ENCODE data around the gene CCDC170. TPM values are rescaled to one million over a fixed set of nuclear protein-coding genes. Genes with fewer than 3 reads are reported as not detected.

The CCDC170 gene
- total and polyA plus RNA-seq, 2 experiments from 2014 or later, result 0.03 TPM; not detected in 1

- no peak overlapping the region for H3K27ac ChIP-seq
- no peak overlapping the region for H3K4me3 ChIP-seq
- H3K36me3 ChIP-seq, result no peaks in the 10 kb centered on the region
- TF ChIP-seq, protein P1, sequence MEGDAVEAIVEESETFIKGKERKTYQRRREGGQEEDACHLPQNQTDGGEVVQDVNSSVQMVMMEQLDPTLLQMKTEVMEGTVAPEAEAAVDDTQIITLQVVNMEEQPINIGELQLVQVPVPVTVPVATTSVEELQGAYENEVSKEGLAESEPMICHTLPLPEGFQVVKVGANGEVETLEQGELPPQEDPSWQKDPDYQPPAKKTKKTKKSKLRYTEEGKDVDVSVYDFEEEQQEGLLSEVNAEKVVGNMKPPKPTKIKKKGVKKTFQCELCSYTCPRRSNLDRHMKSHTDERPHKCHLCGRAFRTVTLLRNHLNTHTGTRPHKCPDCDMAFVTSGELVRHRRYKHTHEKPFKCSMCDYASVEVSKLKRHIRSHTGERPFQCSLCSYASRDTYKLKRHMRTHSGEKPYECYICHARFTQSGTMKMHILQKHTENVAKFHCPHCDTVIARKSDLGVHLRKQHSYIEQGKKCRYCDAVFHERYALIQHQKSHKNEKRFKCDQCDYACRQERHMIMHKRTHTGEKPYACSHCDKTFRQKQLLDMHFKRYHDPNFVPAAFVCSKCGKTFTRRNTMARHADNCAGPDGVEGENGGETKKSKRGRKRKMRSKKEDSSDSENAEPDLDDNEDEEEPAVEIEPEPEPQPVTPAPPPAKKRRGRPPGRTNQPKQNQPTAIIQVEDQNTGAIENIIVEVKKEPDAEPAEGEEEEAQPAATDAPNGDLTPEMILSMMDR (IDR thresholded peaks at IDR 0.05; ENCODE audit: low read depth, low read length), result no peak
- no peaks in the 10 kb centered on the region for H3K4me1 ChIP-seq (ENCODE audit: low read depth)
- H3K27me3 ChIP-seq, result no peaks in the 10 kb centered on the region
- H3K9me3 ChIP-seq (ENCODE audit: low read depth), result no peaks in the 10 kb centered on the region
- no peak for DNase-seq (ENCODE audit: low read depth in 1 of 2, low spot score in 1 of 2)
Measured at GRCh38 chr6:151632415-151632987, 138.7 kb downstream of the CCDC170 start.

DNA sequence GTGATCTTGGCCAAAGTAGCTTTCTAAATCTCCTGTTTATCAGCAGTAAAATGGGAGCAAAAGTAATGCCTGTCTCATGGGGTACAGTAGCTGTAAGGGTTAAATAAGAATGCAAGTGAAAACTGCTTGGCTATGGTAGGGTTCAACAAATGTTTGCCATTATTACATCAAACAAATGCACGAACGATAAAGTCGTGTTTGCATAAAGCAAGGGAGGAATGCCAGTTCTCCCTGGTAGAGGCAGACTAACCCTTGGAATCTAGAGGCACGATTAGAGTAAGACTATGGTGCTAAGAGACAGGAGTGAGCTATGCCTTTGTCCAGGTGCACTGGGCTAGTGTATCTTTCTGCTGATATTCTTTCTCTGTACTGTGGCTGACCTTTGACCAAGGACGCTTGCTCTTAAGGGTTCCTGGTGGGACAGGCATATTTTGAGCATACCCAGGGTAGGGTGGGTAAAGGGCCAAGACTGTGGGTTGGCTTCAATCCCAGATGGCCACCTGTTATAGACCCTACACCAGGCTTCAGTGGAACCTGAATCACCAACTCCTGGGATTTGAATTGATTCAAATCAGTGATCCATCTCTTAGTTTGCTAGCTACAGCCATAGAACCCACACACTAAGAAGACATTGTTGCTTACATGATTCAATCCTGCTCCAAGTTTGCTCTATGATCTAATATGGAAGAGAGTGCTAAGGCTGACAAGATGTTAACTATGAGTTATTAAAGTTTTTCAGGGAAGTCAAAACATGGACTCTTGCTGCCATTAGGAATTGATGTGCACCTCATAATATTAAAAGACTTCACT is 139.9 kb downstream of the CCDC170 start:
- no peak overlapping the region for H3K27ac ChIP-seq
- H3K4me3 ChIP-seq, result no peak overlapping the region
- DNase-seq (ENCODE audit: low read depth in 1 of 2, low spot score in 1 of 2), result no peak
- H3K9me3 ChIP-seq (ENCODE audit: low read depth), result no peaks in the 10 kb centered on the region
- no peaks in the 10 kb centered on the region for H3K27me3 ChIP-seq
- H3K4me1 ChIP-seq (ENCODE audit: low read depth), result no peaks in the 10 kb centered on the region
- no peaks in the 10 kb centered on the region for H3K36me3 ChIP-seq
- TF ChIP-seq, protein P1 (IDR thresholded peaks at IDR 0.05; ENCODE audit: low read depth, low read length), result no peak

DNA sequence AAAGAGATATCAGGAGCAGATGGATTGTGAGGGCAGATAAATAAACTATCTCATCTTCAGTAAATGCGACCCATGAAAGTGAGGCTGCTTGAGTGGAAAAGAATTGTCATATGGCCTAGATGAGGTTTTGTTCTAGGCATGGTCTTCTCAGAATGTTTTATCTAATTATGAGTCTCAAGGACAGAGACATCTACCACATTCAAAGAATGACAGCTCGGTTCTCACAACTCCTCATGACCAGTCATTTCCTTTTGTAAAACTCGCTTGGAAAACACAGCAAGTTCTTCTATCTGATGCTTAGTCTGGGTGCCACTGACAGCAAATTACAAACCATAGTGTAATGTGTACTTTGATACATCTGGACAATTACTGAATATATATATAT is 140.5 kb downstream of the CCDC170 start:
- H3K9me3 ChIP-seq (ENCODE audit: low read depth), result no peaks in the 10 kb centered on the region
- H3K4me1 ChIP-seq (ENCODE audit: low read depth), result no peaks in the 10 kb centered on the region
- H3K27ac ChIP-seq, result no peak overlapping the region
- TF ChIP-seq, protein P1 (IDR thresholded peaks at IDR 0.05; ENCODE audit: low read depth, low read length), result no peak
- H3K36me3 ChIP-seq, result no peaks in the 10 kb centered on the region
- H3K4me3 ChIP-seq, result no peak overlapping the region
- H3K27me3 ChIP-seq, result no peaks in the 10 kb centered on the region
- DNase-seq (ENCODE audit: low read depth in 1 of 2, low spot score in 1 of 2), result no peak

DNA sequence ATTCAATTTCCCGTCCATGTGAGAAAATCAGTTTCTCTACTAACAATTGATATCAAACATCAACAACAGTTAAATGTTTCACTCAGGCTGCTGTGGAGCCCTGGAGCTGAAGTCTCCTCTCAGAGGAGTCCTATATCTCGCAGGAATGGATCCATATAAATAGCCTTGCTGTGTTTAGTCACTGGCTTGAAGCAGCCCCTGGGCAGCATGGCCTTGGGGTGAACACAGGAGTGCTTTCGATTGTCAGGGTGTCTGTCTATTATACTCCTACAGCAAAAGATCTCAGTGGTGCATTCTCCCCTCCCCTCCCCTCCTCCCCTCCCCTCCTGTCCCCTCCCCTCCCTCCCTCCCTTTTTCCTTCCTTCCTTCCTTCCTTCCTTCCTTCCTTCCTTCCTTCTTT is 141.9 kb downstream of the CCDC170 start:
- Histone ChIP-seq H3K36me3 (no peaks in the 10 kb centered on the region), H3K4me1 (ENCODE audit: low read depth) (no peaks in the 10 kb centered on the region), H3K27ac (no peak overlapping the region), H3K9me3 (ENCODE audit: low read depth) (no peaks in the 10 kb centered on the region), H3K4me3 (no peak overlapping the region), H3K27me3 (no peaks in the 10 kb centered on the region)
- DNase-seq (ENCODE audit: low read depth in 1 of 2, low spot score in 1 of 2), result peak in 1 of 2 donors; percentile 2
- TF ChIP-seq, protein P1 (IDR thresholded peaks at IDR 0.05; ENCODE audit: low read depth, low read length), result no peak

DNA sequence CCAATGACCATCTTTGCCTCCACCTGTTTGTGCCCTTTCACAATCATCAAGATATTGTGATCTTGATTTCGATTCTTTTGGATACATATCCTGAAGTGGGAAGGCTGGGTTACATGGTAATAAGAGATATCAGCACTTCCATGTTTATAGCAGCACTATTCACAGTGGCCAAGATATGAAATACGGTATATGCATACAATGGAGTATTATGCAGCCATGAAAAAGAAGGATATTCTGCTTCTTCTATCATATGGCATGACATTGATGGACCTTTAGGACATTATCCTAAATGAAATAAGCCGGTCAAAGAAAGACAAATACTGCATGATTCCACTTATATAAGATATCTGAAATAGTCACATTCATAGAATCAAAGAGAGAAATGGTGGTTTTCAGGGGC is 144.0 kb downstream of the CCDC170 start:
- TF ChIP-seq, protein P1 (IDR thresholded peaks at IDR 0.05; ENCODE audit: low read depth, low read length), result no peak
- H3K27me3 ChIP-seq, result no peaks in the 10 kb centered on the region

More for the DNA sequence above, 144.0 kb downstream of the CCDC170 start:
- Histone ChIP-seq H3K4me1 (ENCODE audit: low read depth) (no peaks in the 10 kb centered on the region), H3K4me3 (no peak overlapping the region), H3K9me3 (ENCODE audit: low read depth) (no peaks in the 10 kb centered on the region), H3K27ac (no peak overlapping the region), H3K36me3 (no peaks in the 10 kb centered on the region)
- no peak for DNase-seq (ENCODE audit: low read depth in 1 of 2, low spot score in 1 of 2)
